DLD1 (cell line): Measurements from ENCODE around the gene HOXC6.

Experiments
- in situ Hi-C: cut with HindIII; loops from 2 replicates; pipeline ENCODE4 v1.10.0; 2017; ENCODE audit warnings: low sequenced_read_pairs

HOXC6 gene

DNA sequence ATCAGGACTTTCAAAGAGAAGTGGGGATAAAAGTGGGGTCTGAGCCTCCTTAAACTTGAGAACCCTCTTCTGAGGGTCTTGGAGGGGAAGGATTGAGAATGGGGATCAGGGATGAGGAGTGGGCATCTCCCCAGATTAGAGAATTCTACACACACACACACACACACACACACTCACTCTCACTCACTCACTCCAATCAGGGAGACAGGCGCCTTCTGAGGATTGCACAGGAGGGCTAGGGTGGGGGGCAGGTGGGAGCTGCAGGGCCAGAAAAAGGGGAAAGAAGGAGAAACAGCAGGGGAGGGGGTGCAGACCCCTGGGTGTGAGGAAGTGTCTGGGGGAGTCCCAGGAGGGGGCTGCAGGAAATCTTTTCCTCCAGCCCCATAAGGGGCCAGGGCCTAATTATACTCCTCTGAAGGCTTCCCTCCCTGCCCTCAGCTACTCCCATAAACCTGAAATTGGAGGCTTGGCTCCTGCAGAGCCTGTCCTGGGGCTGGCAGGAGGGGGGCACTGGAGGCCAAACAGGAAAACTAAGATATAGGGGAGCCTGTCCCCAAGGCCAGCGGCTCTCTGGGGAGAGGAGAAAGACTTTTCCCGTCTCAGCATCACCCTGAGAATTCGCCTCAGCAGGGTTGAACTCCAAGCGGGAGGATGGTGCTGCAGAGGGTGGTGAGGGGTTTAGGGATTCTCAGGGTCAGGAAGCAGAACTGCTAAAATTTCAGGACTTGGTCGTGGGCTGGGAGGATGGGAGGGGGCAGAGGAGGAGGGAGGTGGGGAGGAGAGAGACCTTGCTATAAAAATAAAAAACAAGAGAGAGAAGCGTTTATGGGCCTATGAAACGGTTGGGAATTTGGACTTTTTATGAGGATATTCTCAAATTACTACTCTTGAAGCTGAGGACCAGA lies 26.7 kb upstream of the HOXC6 start:
- in situ Hi-C loops = loop anchor here (25.0 kb wide), 1 partner anchor 211 kb away; no protein-coding TSS in a partner anchor

GRCh38 chr12:54002278-54002914 lies 25.8 kb upstream of the HOXC6 start:
- in situ Hi-C loops = loop anchor here (25.0 kb wide), 1 partner anchor 210 kb away; no protein-coding TSS in a partner anchor

DNA sequence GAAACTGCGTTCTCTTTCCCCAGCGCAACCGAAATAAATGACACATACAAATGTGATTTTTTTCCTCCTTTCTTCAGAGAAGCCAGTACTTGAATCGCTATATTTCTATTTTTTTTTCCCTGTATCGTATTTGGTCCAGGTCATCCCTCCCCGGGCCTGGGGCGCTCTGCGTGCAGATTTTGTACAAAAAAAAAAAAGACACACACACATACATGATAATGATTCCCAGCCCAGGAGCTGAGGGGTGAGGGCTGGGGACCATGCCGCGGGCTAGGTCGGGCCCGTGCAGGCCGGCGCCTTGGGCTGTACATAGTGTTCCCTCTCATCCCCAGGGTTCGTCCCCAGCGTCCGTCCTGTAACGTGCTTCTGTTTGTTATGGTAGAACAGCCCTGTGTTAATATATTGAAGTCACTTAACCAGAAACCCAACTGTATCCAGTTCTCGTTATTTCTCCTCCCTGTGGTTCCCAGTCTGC lies 25.3 kb upstream of the HOXC6 start:
- in situ Hi-C loops = loop anchor here (25.0 kb wide), 1 partner anchor 209 kb away; no protein-coding TSS in a partner anchor

DNA sequence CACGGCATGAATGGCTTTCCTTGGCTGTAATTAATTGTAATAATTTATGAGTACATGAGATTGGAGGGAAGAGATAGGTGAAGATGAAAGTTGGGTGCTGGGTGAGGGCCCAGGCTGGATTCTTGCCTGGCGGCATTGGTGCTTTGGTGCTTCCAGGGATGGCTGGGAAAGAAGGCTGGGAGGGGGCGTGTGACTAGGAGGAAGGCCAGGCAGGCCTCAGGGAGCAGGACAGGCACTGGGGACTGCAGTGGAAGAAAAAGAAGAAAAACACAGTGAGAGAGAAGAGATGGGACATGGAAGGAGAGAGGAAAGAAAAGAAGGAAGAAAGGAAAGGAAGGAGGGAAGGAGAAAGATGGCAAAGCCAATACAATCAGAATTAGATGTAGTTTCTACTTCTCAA lies 24.6 kb upstream of the HOXC6 start:
- in situ Hi-C loops = loop anchor here (25.0 kb wide), 1 partner anchor 209 kb away; no protein-coding TSS in a partner anchor

DNA sequence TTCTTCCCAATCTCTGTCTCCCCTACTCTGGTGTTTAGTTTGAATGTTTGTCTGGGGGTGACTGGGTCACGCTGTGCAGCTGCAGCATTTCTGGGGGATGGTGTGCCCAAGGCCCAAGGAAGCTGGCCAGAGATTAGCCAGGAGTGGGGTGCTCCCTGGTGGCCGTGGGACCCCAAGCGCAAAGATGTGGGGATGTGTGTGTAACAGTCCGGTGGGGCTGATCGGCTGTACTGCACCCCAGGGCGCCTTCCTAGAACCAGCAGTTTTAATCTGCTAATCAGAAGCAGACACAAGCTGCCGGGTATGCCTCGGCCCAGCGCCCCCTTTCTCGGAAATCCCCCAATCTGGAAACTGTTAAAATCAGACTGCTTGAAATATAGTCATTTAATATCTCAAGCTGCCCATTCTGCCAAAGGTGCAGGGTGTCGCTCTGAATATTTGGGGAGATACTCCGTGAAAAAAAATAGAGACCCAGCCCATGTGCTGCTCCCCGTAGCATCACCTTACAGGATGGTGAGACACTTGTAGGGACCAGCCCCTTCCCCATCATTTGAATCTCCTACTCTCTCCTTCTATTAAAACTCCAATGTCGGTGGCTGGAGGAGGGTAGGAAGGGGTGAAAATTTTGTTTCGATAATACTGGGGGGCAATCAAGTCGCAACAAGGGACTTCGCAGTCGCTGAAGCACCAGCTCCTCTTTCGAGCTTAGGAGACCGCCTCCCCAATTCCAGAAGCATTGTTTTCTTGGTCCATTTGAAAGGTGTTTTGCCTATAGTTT lies 24.0 kb upstream of the HOXC6 start:
- in situ Hi-C loops = loop anchor here (25.0 kb wide), 1 partner anchor 208 kb away; no protein-coding TSS in a partner anchor

GRCh38 chr12:54004841-54005530 lies 23.3 kb upstream of the HOXC6 start:
- in situ Hi-C loops = loop anchor here (25.0 kb wide), 1 partner anchor 207 kb away; no protein-coding TSS in a partner anchor

DNA sequence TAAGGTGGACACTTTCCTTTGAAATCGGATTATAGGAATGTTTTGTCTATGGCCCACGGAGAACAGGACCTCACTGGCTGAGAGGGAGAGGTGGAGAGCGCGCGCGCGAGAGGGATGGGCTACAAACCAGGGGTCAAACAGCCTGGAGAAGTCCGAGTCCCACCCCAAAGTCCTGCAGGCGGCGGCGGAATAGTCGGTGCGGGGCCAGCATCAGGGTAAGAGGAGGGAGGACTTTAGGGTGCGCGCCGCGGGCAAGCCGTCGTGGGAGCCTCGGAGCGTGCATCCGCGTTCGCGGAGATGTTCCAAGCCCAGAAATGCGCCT lies 22.7 kb upstream of the HOXC6 start:
- in situ Hi-C loops = loop anchor here (25.0 kb wide), 1 partner anchor 207 kb away; no protein-coding TSS in a partner anchor

DNA sequence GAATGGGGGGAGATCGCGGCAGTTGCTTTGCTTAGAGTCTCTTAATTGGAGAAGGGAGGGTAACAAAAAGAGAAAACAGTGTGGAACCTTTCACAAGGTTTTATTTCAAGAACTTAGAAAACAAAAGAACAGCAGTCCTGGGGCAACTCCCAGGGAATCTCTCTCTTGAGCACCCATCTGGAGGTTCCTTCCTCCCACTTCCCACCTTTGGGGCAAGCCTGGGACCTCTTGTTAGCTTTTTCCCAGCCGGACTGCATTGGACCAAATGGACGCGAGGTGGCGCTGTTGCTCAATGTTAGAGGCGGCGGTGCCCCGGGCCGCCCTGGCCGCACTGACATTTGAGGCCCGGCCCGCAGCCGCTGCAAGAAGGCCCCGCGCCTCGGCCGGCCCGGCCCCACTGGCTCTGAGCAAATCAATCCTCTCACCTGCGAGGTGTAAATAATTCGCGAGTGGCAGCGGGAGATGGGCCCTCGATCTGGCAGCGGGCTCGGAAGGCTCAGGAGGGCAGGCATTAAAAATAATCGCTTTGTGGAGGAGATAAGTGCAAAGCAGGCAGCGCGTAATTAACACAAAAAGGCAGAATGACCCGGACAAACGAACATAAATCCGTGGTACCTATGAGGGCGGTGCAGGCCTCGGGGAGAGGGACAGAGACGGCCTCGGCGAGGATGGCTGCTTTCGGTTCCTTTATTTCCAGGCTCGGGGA lies 22.2 kb upstream of the HOXC6 start:
- in situ Hi-C loops = loop anchor here (25.0 kb wide), 1 partner anchor 206 kb away; no protein-coding TSS in a partner anchor

- in situ Hi-C loops = loop anchor here (25.0 kb wide), 1 partner anchor 206 kb away; no protein-coding TSS in a partner anchor
Observed at GRCh38 chr12:54006559-54007220, 21.6 kb upstream of the HOXC6 start.

DNA sequence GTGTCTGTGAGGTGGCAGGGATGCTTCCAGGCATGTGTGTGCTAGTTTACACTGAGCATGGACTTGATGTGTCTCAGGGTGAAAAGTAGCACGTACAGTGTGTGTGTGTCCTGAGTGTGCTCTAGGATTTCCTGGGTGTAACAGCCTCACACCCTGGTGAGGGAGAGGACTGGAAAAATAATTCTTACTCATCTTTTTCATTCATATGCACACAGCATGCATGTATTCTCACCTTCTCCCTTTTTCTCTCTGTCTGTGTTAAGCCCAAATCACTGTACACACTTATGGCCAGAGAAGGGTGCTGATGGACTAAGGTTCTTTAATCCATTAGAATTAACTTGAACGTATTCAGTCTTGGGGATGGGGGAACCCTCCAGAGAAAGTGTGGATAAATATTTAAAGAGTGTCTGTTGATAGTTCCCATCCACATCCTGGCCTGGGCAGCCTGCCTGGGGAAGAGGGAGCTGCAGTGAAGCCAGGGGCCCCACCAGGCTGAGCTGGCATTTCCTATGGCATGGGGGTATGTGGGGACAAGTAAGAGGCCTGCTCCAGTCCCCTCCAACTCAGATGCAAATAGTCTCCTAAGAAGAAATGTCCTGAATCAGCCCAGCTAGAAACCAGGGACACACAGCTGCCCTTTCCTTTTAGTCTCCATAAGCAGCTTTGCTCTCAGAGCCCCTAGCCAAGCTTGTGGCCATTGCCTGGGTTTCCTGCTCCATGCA lies 20.5 kb upstream of the HOXC6 start:
- in situ Hi-C loops = loop anchor here (25.0 kb wide), 1 partner anchor 205 kb away; no protein-coding TSS in a partner anchor

DNA sequence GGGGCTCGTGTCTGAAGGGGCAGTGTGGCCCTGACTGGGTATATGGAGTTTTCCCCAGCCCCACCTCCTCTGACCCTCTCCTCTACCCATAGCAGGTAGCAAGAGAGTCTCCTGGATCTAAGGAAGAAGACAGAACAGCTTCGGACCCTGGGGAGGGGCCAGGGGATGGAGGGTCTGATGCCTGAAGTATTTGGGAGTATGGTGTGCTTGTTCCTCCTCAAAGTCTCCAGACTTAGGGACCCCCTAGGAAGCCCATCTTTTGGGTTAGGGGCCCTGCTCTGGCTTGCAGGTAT lies 20.0 kb upstream of the HOXC6 start:
- in situ Hi-C loops = loop anchor here (25.0 kb wide), 1 partner anchor 204 kb away; no protein-coding TSS in a partner anchor

DNA sequence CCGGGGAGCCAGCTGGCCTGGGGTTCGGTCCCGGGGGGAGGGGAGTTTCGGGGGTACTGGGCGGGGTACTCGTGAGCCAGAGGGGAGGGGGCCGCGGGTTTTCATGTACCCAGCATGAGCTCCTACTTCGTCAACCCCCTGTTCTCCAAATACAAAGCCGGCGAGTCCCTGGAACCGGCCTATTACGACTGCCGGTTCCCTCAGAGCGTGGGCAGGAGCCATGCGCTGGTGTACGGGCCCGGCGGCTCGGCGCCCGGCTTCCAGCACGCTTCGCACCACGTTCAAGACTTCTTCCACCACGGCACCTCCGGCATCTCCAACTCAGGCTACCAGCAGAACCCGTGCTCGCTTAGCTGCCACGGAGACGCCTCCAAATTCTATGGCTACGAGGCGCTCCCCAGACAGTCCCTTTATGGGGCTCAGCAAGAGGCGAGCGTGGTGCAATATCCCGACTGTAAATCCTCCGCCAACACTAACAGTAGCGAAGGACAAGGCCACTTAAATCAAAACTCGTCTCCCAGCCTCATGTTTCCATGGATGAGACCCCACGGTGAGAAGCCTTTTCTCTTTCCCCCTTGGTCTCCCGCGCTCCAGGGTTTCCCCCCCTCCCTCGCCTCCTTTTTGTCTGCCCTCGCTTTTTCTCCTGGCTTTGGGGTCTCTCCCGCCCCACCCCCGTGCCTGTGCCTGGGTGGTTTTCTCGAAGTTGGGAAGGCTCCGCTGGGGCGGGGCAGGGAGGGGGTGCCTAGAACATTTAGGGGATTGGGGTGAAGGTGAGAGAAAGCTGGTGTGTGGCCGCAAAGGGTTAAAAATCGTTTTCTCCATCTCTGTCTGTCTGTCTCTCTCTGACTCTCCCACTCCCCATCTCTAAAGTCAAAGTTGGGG lies 18.8 kb upstream of the HOXC6 start:
- in situ Hi-C loops = loop anchor here (25.0 kb wide), 1 partner anchor 203 kb away; no protein-coding TSS in a partner anchor

GRCh38 chr12:54010053-54010971 lies 17.9 kb upstream of the HOXC6 start:
- in situ Hi-C loops = loop anchor here (25.0 kb wide), 1 partner anchor 202 kb away; no protein-coding TSS in a partner anchor

- in situ Hi-C loops = loop anchor here (25.0 kb wide), 1 partner anchor 201 kb away; no protein-coding TSS in a partner anchor
Observed at GRCh38 chr12:54010972-54011664, 17.1 kb upstream of the HOXC6 start.
